ENCODE measurements around the gene MTARC1.

The MTARC1 gene

GRCh38 chr1:220819467-220820026 is 32.8 kb downstream of the MTARC1 start:
- H3K27ac Mint-ChIP-seq, result no peak overlapping the region
- no peak for DNase-seq (ENCODE audit: low spot score)
- no peaks in the 10 kb centered on the region for H3K36me3 Mint-ChIP-seq (ENCODE audit: low read depth)
- H3K27me3 Mint-ChIP-seq (ENCODE audit: low read depth), result peaks cover 8% of the 10 kb centered on the region
- H3K9me3 Mint-ChIP-seq, result no peaks in the 10 kb centered on the region
- H3K4me3 Mint-ChIP-seq, result no peak overlapping the region
- no peaks in the 10 kb centered on the region for H3K4me1 Mint-ChIP-seq (ENCODE audit: low read depth)

DNA sequence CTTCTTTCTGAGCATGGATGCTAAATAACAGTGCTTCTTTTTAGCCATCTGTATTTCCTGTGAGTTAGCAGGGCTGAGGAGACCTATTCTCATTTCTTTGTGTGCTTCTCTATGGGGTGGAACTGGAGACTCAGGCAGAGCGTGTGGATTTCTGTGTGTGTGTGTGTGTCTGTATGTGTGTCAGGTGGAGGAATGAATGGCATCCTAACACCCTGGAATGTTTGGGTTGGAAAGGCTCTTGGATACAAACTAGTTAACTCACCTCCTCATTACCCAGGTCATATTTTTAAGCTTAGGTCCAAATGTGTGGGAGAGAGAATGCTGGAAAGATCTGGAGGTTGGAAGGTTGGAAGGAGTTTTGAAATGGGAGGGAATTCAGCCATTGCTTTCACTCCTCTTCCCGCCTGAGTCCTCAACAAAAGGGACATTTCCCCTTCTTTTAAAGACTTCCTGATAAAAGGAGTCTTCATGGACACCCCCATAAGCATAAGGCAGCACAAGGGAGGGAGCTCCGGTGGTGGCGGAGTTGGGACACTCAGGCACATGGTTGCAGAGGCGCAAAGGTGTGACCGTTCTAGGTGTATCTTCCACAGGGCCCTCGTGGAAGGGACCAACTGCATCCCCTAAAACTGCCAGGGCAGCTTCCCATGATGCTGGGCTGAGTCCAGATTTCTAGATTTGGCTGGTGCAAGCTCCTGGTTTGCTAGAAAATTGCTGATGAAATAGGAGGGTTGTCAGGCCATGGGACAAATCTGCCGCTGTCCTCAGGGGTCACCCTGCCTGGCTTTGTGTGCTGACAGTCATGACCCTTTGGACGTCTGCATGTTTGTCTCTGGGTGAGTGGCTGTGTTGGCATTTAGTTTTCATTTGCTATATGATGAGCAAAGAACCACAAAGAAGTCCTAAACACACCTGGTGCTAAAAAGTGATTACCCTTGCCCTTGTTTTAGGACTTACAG is 37.6 kb downstream of the MTARC1 start:
- H3K4me1 Mint-ChIP-seq (ENCODE audit: low read depth), result no peaks in the 10 kb centered on the region
- H3K4me3 Mint-ChIP-seq, result no peak overlapping the region
- H3K36me3 Mint-ChIP-seq (ENCODE audit: low read depth), result no peaks in the 10 kb centered on the region
- no peak overlapping the region for H3K27ac Mint-ChIP-seq
- H3K27me3 Mint-ChIP-seq (ENCODE audit: low read depth), result peaks cover 8% of the 10 kb centered on the region
- DNase-seq (ENCODE audit: low spot score), result no peak
- H3K9me3 Mint-ChIP-seq, result no peaks in the 10 kb centered on the region

GRCh38 chr1:220825819-220826551 is 39.3 kb downstream of the MTARC1 start:
- no peak for DNase-seq (ENCODE audit: low spot score)
- Mint-ChIP-seq H3K27ac (no peak overlapping the region), H3K9me3 (no peaks in the 10 kb centered on the region), H3K27me3 (ENCODE audit: low read depth) (peaks cover 5% of the 10 kb centered on the region), H3K36me3 (ENCODE audit: low read depth) (no peaks in the 10 kb centered on the region), H3K4me3 (no peak overlapping the region), H3K4me1 (ENCODE audit: low read depth) (no peaks in the 10 kb centered on the region)

- Mint-ChIP-seq H3K27me3 (ENCODE audit: low read depth) (peaks cover 5% of the 10 kb centered on the region), H3K4me3 (no peak overlapping the region), H3K36me3 (ENCODE audit: low read depth) (no peaks in the 10 kb centered on the region), H3K27ac (no peak overlapping the region), H3K9me3 (no peaks in the 10 kb centered on the region), H3K4me1 (ENCODE audit: low read depth) (no peaks in the 10 kb centered on the region)
- DNase-seq (ENCODE audit: low spot score), result no peak
Measured at GRCh38 chr1:220826729-220827128, 40.0 kb downstream of the MTARC1 start.

DNA sequence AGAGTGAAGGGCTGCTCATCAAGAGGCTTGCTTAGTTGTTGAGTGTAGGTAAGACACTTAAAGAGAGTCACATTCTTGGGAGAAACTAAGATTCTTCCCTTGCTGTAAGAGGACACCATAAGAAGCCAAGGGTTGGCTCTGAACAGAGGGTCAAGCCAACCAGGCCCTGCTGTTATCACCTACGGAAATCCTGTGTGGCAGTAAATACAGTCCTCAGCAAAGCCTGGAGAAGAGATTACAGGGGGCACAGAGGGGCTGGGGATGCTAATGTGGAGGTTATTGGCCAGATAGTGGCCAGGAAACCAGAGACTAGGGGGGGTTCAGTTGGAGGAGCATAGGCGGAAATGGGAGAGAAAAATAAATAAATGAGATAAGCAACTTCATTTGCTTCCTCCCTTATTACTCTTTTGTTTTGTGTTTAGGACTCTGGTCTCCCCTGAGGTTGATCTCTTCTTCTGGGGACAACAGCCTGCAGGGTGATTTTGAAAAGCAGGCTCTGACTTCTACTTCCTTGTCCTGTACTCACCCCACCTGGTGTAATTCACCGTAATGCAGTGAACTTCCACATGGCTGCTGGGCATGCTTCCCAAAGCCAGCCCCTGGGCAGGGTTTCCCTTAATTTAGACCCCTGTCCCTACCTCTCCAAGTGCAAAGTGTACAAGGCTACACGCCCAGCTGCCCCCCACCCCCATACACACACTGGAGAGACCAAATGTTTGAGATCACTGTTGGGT is 40.9 kb downstream of the MTARC1 start:
- Mint-ChIP-seq H3K27ac (no peak overlapping the region), H3K4me1 (ENCODE audit: low read depth) (no peaks in the 10 kb centered on the region), H3K4me3 (no peak overlapping the region), H3K9me3 (no peaks in the 10 kb centered on the region), H3K27me3 (ENCODE audit: low read depth) (peaks cover 3% of the 10 kb centered on the region), H3K36me3 (ENCODE audit: low read depth) (no peaks in the 10 kb centered on the region)
- DNase-seq (ENCODE audit: low spot score), result no peak

DNA sequence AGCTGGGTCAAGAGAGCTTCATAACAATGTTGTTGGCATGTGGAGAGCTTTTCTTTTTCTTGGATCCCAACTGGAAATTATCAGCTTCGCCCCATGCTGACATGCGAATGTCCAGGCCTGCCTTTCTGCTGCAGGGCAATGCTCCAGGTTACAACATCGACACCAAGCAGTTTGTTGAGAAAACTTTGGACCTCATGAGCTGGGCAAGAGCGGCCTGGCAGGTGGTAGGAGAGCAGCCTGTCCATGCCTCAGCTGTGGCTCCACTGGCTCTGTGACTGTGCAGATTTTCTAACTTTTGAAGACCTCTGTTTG is 41.4 kb downstream of the MTARC1 start:
- Mint-ChIP-seq H3K4me3 (no peak overlapping the region), H3K36me3 (ENCODE audit: low read depth) (no peaks in the 10 kb centered on the region), H3K27me3 (ENCODE audit: low read depth) (peaks cover 3% of the 10 kb centered on the region), H3K27ac (no peak overlapping the region), H3K9me3 (no peaks in the 10 kb centered on the region), H3K4me1 (ENCODE audit: low read depth) (no peaks in the 10 kb centered on the region)
- no peak for DNase-seq (ENCODE audit: low spot score)

DNA sequence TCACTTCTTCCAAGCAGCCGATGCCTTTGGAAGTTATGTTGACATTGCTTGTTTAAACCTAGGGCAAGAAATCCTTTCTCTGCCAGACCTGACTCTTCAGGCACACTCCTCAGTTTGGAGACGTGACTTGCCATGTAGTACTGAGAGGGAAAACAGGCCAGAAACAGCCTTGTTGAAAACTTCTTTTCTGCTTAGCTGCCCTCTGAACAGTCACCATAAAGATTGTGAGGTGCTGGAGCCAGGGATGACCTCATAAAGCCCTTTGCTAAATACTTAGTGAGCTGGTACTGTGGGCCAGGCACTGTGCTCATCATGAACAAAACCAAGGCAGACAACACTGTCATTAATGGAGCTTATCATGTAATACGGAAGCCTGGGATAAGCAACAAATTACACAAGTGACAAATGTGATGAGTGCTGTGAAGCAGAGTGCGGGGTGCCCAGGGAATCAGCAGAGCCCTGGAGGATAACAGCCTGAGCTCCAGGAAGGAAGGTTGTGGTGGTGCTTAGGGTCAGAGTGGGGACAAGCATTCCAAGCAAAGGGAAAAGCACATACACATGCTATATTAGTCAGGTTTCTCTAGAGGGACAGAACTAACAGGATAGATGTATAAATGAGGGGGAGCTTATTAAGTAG is 42.4 kb downstream of the MTARC1 start:
- no peak overlapping the region for H3K27ac Mint-ChIP-seq
- H3K4me3 Mint-ChIP-seq, result no peak overlapping the region
- H3K27me3 Mint-ChIP-seq (ENCODE audit: low read depth), result peaks cover 1% of the 10 kb centered on the region
- no peaks in the 10 kb centered on the region for H3K4me1 Mint-ChIP-seq (ENCODE audit: low read depth)
- H3K9me3 Mint-ChIP-seq, result no peaks in the 10 kb centered on the region
- DNase-seq (ENCODE audit: low spot score), result no peak
- no peaks in the 10 kb centered on the region for H3K36me3 Mint-ChIP-seq (ENCODE audit: low read depth)

DNA sequence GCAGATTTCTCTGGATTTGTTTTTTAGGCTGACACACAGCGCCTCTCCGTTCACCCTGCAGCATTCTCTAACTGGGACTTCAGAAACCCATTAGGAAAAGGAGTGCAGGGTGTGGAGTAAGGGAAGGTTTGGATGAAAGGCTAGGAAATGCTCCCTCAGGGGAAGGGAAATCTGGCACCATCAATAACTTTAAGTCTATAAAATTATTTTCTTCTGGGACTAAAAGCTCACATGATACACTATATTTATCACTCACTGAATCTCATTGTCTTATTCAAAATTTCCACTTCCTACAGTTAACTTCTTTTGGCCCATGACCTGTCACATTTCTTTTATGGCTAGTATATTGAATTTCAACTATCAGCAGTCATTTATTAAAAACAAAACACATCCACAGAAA is 46.7 kb downstream of the MTARC1 start:
- no peaks in the 10 kb centered on the region for H3K9me3 Mint-ChIP-seq
- H3K4me1 Mint-ChIP-seq (ENCODE audit: low read depth), result no peaks in the 10 kb centered on the region
- no peak for DNase-seq (ENCODE audit: low spot score)
- H3K4me3 Mint-ChIP-seq, result no peak overlapping the region
- H3K36me3 Mint-ChIP-seq (ENCODE audit: low read depth), result no peaks in the 10 kb centered on the region
- H3K27ac Mint-ChIP-seq, result no peak overlapping the region
- H3K27me3 Mint-ChIP-seq (ENCODE audit: low read depth), result no peaks in the 10 kb centered on the region

GRCh38 chr1:220834155-220834870 is 47.6 kb downstream of the MTARC1 start:
- Mint-ChIP-seq H3K27ac (no peak overlapping the region), H3K9me3 (no peaks in the 10 kb centered on the region), H3K4me1 (ENCODE audit: low read depth) (no peaks in the 10 kb centered on the region), H3K4me3 (no peak overlapping the region), H3K36me3 (ENCODE audit: low read depth) (no peaks in the 10 kb centered on the region), H3K27me3 (ENCODE audit: low read depth) (no peaks in the 10 kb centered on the region)
- no peak for DNase-seq (ENCODE audit: low spot score)

All from T-helper 2 cell treated with Interferon-gamma antibody and Interleukin-4, amounts not matched to agents 5 μg/mL and 100 μg/mL, for 36 hours (primary cell).